ENCODE results near the gene UNC13A.
A peak's percentile ranks its signal among the peaks of the same experiment; 100 is the strongest.

The UNC13A gene

DNA sequence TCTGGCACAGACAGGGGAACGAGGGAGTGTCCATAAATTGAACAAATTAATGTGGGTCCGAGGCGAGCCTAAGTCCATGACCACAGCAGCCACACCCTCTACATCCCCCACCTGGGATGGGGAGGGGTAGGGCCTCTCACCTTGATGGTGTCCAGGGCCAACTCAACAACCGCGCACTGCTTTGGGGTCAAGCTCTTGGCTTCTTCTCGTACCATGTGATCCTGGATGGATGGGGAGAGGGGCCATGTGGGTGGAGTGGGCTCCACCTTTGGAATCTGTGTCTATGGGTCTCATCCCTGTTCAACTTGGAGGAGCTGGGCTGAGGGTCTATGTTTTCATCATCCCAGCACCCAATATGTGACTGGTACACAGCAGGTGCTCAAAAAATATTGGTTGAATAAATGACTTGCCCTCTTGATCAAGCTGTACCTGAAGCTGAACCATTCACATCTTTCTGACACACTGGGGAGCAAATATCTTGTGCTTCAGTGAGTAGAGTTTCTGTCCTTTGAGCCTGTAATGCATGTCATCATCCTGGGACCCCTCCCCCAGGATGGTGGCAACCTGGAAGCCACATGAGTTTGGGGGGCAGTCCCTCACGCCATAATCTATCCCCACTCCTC, 69.8 kb downstream of the UNC13A start:
- Histone ChIP-seq H3K36me3 (ENCODE audit: control insufficient read depth, insufficient read depth, low read length) (peaks cover 11% of the 10 kb centered on the region), H3K4me1 (ENCODE audit: control insufficient read depth, insufficient read depth, low read length) (no peaks in the 10 kb centered on the region), H3K27me3 (ENCODE audit: control insufficient read depth, insufficient read depth, low read length) (no peaks in the 10 kb centered on the region), H3K9me3 (ENCODE audit: control insufficient read depth, insufficient read depth, low read length) (no peaks in the 10 kb centered on the region), H3K9ac (ENCODE audit: low read depth, low read length) (no peak overlapping the region), H3K4me3 (ENCODE audit: low read depth, low read length) (no peak overlapping the region)

DNA sequence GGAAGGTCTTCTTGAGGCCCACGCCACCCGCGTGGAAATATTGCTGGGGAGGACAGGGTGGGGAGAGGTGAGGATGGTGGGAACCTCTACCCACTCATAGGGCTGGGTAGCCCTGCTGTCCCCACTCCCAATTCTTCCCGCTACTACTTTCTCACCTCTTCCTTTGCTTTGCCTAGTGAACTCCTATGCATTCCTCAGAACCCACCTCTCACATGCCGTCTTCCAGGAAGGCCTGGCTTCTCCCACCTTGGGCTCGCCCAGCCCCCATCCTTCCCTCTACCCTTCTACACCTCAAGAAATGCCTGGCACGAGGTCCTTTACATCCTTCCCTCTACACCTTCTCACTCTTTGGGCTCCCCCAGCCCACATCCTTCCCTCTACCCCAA, 70.4 kb downstream of the UNC13A start:
- Histone ChIP-seq H3K9ac (ENCODE audit: low read depth, low read length) (no peak overlapping the region), H3K4me3 (ENCODE audit: low read depth, low read length) (no peak overlapping the region), H3K36me3 (ENCODE audit: control insufficient read depth, insufficient read depth, low read length) (peaks cover 9% of the 10 kb centered on the region), H3K9me3 (ENCODE audit: control insufficient read depth, insufficient read depth, low read length) (no peaks in the 10 kb centered on the region), H3K27me3 (ENCODE audit: control insufficient read depth, insufficient read depth, low read length) (no peaks in the 10 kb centered on the region), H3K4me1 (ENCODE audit: control insufficient read depth, insufficient read depth, low read length) (no peaks in the 10 kb centered on the region)

DNA sequence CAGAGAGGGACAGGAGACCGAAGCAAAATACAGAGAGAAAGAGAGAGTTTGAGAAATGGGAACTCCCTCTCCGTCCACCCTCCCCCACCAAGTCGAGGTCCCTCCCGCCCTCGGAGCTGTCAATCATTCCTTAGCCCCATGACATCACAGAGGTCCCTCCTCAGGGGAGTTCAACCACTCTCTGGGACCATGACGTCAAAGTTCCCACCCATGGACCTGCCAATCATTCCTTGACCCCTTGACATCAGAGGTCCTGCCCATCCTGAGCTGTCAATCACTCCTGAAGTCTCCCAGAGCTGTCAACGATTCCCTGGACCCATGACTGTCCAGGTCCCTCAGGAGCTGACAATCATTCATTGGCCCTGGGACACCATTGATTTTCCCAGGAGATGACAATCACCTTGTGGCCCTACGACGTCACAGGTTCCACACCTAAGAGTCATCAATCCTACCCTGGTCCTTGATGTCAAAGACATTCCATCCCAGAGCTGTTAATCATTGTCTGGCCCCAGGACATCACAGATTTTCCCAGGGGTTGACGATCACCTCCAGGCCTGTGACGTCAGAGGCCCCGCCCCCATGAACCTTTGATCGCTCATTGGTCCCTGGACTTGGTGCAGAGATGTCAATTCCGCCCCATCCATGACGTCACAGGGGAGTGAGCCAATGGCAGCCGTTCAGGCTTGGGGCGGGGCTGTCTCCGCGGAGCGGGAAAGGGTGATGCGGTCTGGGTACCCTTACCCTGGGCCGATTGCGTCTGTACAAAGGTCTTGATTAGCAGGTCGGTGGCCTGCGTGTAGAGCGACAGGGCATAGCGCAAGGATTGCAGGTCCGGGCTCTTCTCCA, 71.0 kb downstream of the UNC13A start:
- Histone ChIP-seq H3K9ac (ENCODE audit: low read depth, low read length) (no peak overlapping the region), H3K36me3 (ENCODE audit: control insufficient read depth, insufficient read depth, low read length) (peaks cover 9% of the 10 kb centered on the region), H3K9me3 (ENCODE audit: control insufficient read depth, insufficient read depth, low read length) (no peaks in the 10 kb centered on the region), H3K4me3 (ENCODE audit: low read depth, low read length) (peak overlapping the region; percentile 50), H3K4me1 (ENCODE audit: control insufficient read depth, insufficient read depth, low read length) (no peaks in the 10 kb centered on the region), H3K27me3 (ENCODE audit: control insufficient read depth, insufficient read depth, low read length) (no peaks in the 10 kb centered on the region)

DNA sequence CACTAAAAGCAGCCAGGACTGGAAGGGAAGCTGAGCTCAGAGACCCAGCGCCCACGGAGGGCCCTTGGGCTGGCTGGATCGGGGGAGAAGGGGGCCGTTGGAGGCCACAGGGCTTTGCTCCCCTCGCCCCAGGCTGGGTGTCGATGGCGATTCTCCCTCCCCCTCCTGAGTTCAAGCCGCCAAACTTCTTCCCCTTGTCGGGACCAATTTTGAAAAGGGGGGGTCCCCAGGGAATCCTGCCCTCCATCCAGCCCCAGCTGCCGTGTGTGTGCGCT, 71.5 kb downstream of the UNC13A start:
- H3K4me3 ChIP-seq (ENCODE audit: low read depth, low read length), result peak overlapping the region; percentile 50
- H3K36me3 ChIP-seq (ENCODE audit: control insufficient read depth, insufficient read depth, low read length), result peaks cover 14% of the 10 kb centered on the region
- H3K9me3 ChIP-seq (ENCODE audit: control insufficient read depth, insufficient read depth, low read length), result no peaks in the 10 kb centered on the region
- H3K9ac ChIP-seq (ENCODE audit: low read depth, low read length), result no peak overlapping the region
- H3K4me1 ChIP-seq (ENCODE audit: control insufficient read depth, insufficient read depth, low read length), result no peaks in the 10 kb centered on the region
- H3K27me3 ChIP-seq (ENCODE audit: control insufficient read depth, insufficient read depth, low read length), result no peaks in the 10 kb centered on the region

DNA sequence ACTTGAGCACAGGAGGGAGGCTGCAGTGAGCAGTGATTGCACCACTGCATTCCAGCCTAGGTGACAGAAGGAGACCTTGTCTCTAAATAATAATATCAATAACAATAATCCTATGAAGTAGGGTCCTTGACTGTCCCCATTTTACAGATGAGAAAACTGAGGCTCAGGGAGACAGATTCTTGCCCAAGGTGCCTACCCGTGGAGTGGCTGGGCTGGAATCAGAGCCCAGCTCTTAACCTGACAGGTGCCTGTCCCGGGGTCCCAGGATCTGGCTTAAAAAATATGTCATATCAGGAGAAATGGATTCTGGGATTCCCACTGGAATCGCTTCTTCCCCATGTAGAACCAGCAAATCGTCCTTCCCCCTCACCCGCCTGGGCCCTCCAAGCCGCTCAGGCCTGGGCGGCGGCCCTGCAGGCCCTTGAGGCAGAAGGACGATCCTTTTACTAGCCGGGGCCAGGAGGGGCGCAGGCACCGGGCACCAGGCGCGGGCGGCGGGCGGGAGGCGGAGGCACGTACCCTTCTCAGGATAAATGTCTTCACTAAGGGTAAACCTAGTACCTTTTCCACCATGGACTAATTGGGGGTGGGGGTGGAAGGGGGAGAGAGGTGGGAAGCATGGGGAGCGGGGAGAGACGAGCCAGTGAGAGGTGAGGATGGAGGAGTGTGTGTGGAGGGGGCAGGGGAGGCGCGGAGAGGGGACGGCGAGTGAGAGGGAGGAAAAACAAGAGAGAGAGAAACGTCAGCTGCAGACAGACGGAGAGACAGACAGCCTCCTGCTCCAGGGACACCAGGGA, 72.1 kb downstream of the UNC13A start:
- H3K4me1 ChIP-seq (ENCODE audit: control insufficient read depth, insufficient read depth, low read length), result no peaks in the 10 kb centered on the region
- peak overlapping the region; percentile 50 for H3K4me3 ChIP-seq (ENCODE audit: low read depth, low read length)
- H3K9ac ChIP-seq (ENCODE audit: low read depth, low read length), result no peak overlapping the region
- H3K9me3 ChIP-seq (ENCODE audit: control insufficient read depth, insufficient read depth, low read length), result no peaks in the 10 kb centered on the region
- H3K27me3 ChIP-seq (ENCODE audit: control insufficient read depth, insufficient read depth, low read length), result no peaks in the 10 kb centered on the region
- H3K36me3 ChIP-seq (ENCODE audit: control insufficient read depth, insufficient read depth, low read length), result peaks cover 14% of the 10 kb centered on the region

DNA sequence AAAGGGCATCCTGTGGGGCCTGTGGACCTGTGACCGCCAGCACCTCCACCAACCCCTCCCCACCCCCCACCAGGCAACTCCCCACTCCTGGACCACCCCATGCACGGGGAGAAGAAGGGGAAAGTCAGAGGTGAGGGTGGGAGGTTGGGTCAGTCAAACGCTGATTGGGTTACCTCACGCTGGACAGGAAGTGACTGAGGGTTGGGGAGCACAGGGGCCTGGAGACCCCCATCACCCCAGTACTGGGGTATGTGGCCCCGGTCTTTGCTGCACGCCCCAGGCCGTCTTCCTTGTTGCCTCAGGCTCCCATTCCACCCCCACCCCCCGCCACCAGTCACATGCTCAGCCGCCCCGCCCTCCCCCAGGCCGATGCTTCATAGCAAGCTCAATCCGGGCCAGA, 73.7 kb downstream of the UNC13A start:
- Histone ChIP-seq H3K9ac (ENCODE audit: low read depth, low read length) (no peak overlapping the region), H3K4me1 (ENCODE audit: control insufficient read depth, insufficient read depth, low read length) (no peaks in the 10 kb centered on the region), H3K4me3 (ENCODE audit: low read depth, low read length) (no peak overlapping the region), H3K27me3 (ENCODE audit: control insufficient read depth, insufficient read depth, low read length) (no peaks in the 10 kb centered on the region), H3K9me3 (ENCODE audit: control insufficient read depth, insufficient read depth, low read length) (no peaks in the 10 kb centered on the region), H3K36me3 (ENCODE audit: control insufficient read depth, insufficient read depth, low read length) (peaks cover 13% of the 10 kb centered on the region)

DNA sequence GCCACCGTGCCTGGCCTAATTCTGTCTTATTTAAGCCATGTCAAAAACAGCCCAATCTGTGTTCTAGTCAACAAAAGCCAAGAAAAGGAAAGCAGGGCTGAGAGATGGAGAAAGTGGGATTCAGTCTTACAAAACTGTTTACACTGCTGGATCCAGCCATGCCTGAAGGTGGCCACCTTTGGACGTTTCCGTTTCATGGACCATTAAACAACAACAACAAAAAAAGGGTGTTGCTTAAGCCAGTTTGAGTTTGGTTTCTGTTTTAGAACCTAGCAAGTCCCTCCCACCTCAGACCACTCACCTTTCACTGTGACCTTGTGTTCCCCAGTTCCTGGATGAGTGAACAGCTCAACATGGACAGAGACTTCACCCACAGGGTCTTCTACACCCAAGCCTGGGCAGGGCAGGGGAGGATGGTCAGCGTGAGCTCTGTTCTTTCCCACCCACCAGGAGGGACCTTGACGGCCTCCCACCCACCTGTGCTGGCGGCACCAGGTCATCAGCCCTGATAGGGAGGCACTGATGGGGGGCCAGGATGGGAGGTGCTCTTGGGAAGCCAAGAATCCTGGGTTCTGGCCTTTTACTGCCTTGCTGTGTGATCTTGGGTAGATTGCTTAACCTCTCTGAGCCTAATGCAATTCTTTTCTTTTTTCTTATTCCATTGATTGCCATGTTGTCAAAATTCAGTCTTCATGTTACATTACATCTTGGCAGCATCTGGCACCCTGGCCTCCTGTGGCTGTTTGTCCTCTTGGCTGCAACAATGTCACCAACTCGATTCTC, 76.5 kb downstream of the UNC13A start:
- peaks cover 17% of the 10 kb centered on the region for H3K36me3 ChIP-seq (ENCODE audit: control insufficient read depth, insufficient read depth, low read length)
- H3K9me3 ChIP-seq (ENCODE audit: control insufficient read depth, insufficient read depth, low read length), result no peaks in the 10 kb centered on the region
- H3K4me3 ChIP-seq (ENCODE audit: low read depth, low read length), result no peak overlapping the region
- no peak overlapping the region for H3K9ac ChIP-seq (ENCODE audit: low read depth, low read length)
- no peaks in the 10 kb centered on the region for H3K4me1 ChIP-seq (ENCODE audit: control insufficient read depth, insufficient read depth, low read length)
- H3K27me3 ChIP-seq (ENCODE audit: control insufficient read depth, insufficient read depth, low read length), result no peaks in the 10 kb centered on the region

DNA sequence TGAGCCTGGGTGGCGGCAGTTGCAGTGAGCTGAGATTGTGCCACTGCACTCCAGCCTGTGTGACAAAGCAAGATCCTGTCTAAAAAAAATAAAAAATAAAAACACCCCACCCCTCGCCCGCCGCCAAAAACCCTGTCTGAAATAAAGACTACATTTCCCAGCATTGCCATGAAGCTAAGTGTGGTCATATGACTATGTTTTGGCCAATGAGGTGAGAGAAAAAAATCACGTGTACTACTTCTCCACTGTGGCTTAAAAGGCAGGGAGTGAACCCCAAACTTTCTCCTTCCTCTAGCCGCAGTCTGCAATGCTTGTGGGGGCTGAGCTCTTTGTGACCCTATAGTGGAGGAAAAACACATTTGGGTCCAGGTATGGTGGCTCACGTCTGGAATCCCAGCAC, 77.8 kb downstream of the UNC13A start:
- no peak overlapping the region for H3K4me3 ChIP-seq (ENCODE audit: low read depth, low read length)
- H3K9me3 ChIP-seq (ENCODE audit: control insufficient read depth, insufficient read depth, low read length), result no peaks in the 10 kb centered on the region
- H3K27me3 ChIP-seq (ENCODE audit: control insufficient read depth, insufficient read depth, low read length), result no peaks in the 10 kb centered on the region
- peaks cover 17% of the 10 kb centered on the region for H3K36me3 ChIP-seq (ENCODE audit: control insufficient read depth, insufficient read depth, low read length)
- no peaks in the 10 kb centered on the region for H3K4me1 ChIP-seq (ENCODE audit: control insufficient read depth, insufficient read depth, low read length)
- H3K9ac ChIP-seq (ENCODE audit: low read depth, low read length), result no peak overlapping the region

DNA sequence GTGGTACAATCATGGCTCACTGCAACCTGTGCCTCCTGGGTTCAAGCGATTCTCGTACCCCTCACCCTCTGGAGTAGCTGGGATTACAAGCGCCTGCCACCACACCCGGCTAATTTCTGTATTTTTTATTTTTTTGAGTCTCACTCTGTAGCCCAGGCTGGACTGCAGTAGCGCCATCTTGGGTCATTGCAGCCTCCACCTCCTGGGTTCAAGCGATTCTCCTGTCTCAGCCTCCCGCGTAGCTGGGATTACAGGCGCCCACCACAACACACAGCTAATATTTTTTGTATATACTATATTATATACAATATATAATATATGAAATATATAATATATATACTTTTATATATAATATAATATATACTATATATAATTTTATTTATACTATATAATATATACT, 80.2 kb downstream of the UNC13A start:
- Histone ChIP-seq H3K9me3 (ENCODE audit: control insufficient read depth, insufficient read depth, low read length) (no peaks in the 10 kb centered on the region), H3K4me1 (ENCODE audit: control insufficient read depth, insufficient read depth, low read length) (no peaks in the 10 kb centered on the region), H3K36me3 (ENCODE audit: control insufficient read depth, insufficient read depth, low read length) (peaks cover 15% of the 10 kb centered on the region), H3K9ac (ENCODE audit: low read depth, low read length) (no peak overlapping the region), H3K4me3 (ENCODE audit: low read depth, low read length) (no peak overlapping the region), H3K27me3 (ENCODE audit: control insufficient read depth, insufficient read depth, low read length) (no peaks in the 10 kb centered on the region)

DNA sequence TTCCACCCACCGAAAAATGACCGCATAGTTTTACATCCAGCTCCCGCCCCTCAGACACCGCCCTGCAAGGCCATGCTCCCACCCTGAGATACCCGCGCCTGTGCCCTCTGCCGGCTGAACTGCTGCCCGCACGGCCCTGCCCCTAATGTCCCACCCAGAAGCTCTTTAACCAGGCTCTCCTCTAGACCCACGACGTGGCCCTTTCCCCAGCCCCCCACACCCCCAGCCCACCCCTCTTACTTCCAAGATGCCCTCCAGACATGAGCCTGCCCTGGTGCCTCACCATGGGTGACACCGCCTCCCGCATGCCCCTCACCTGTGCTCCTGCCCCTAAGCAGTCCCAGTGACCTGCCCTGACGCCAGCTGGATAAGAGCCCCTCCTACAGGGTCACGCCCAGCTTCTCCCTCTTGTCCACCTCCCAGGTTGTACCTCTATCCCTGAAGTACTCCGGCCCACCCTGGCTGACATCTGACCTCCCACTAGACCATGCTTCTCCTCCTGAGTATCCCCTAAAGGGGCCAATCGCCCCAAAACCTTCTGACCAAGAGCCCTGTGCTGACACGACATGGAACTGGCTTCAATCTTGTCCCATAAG, 81.5 kb downstream of the UNC13A start:
- Histone ChIP-seq H3K9me3 (ENCODE audit: control insufficient read depth, insufficient read depth, low read length) (no peaks in the 10 kb centered on the region), H3K27me3 (ENCODE audit: control insufficient read depth, insufficient read depth, low read length) (no peaks in the 10 kb centered on the region), H3K9ac (ENCODE audit: low read depth, low read length) (no peak overlapping the region), H3K4me3 (ENCODE audit: low read depth, low read length) (peak overlapping the region; percentile 74), H3K36me3 (ENCODE audit: control insufficient read depth, insufficient read depth, low read length) (peaks cover 8% of the 10 kb centered on the region), H3K4me1 (ENCODE audit: control insufficient read depth, insufficient read depth, low read length) (peaks cover 7% of the 10 kb centered on the region)

All from iPS-15b (cell line).